Ovary (tissue), 3 donors: Measurements from ENCODE around the gene GRK4.

ENCODE experiments used
- POLR2A ChIP-seq: fragments of 450-650 bp; IDR thresholded peaks from one replicate; pipeline ENCODE4 v1.6.1; 2017; ENCODE audit warnings: antibody characterized with exemption, mild to moderate bottlenecking, moderate library complexity
- TF ChIP-seq, protein P1 (sequence below), 3 donors: fragments of 450-650 bp in 2 of 3; fragments of 200-600 bp in 1 of 3; IDR thresholded peaks; one replicate each; pipeline versions ENCODE4 v1.5.1 to v1.8.0; 2016 to 2022; ENCODE audit warnings: antibody characterized with exemption in 3 of 3, mild to moderate bottlenecking in 1 of 3
- donor health status: DM: no; HTN: no; CAD: no.

- TF ChIP-seq, protein P1, sequence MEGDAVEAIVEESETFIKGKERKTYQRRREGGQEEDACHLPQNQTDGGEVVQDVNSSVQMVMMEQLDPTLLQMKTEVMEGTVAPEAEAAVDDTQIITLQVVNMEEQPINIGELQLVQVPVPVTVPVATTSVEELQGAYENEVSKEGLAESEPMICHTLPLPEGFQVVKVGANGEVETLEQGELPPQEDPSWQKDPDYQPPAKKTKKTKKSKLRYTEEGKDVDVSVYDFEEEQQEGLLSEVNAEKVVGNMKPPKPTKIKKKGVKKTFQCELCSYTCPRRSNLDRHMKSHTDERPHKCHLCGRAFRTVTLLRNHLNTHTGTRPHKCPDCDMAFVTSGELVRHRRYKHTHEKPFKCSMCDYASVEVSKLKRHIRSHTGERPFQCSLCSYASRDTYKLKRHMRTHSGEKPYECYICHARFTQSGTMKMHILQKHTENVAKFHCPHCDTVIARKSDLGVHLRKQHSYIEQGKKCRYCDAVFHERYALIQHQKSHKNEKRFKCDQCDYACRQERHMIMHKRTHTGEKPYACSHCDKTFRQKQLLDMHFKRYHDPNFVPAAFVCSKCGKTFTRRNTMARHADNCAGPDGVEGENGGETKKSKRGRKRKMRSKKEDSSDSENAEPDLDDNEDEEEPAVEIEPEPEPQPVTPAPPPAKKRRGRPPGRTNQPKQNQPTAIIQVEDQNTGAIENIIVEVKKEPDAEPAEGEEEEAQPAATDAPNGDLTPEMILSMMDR (IDR thresholded peaks at IDR 0.05), result no peak
- TF ChIP-seq POLR2A, result no peak
Measured at GRCh38 chr4:2944586-2945526, 18.5 kb upstream of the GRK4 start.
